GDM1 (cell line): ENCODE data around the gene NADK.
"Not testable (repeated sequence)": the region's sequence is repeated elsewhere in the genome, so short reads cannot be mapped to it uniquely, and the experiment has no call there.

ENCODE experiments used
- DNase-seq: peaks from one replicate; lab custom pipeline; 2025; lab: John Stamatoyannopoulos, UW

Gene NADK

GRCh38 chr1:1763657-1764621 is 14.3 kb downstream of the NADK start:
- DNase-seq = no peak

GRCh38 chr1:1761504-1762376 is 16.5 kb downstream of the NADK start:
- DNase-seq = no peak

- no peak for DNase-seq
Measured at GRCh38 chr1:1760715-1761114, 17.6 kb downstream of the NADK start.

- DNase-seq = no peak
Measured at GRCh38 chr1:1760345-1760650, 18.0 kb downstream of the NADK start.

- DNase-seq = no peak
Measured at GRCh38 chr1:1759456-1760344, 18.6 kb downstream of the NADK start.

GRCh38 chr1:1758692-1759455 is 19.4 kb downstream of the NADK start:
- DNase-seq = no peak

- DNase-seq = no peak
Measured at GRCh38 chr1:1758059-1758621, 20.1 kb downstream of the NADK start.

GRCh38 chr1:1757422-1758058 is 20.7 kb downstream of the NADK start:
- no peak for DNase-seq

GRCh38 chr1:1756661-1757421 is 21.4 kb downstream of the NADK start:
- no peak for DNase-seq

- DNase-seq = no peak
Measured at GRCh38 chr1:1755852-1756251, 22.4 kb downstream of the NADK start.

- DNase-seq = no peak
Measured at GRCh38 chr1:1755426-1755825, 22.8 kb downstream of the NADK start.

GRCh38 chr1:1754051-1754815 is 24.0 kb downstream of the NADK start:
- DNase-seq = no peak

- DNase-seq = no peak
Measured at GRCh38 chr1:1753607-1754005, 24.7 kb downstream of the NADK start.

- no peak for DNase-seq
Measured at GRCh38 chr1:1752636-1753606, 25.3 kb downstream of the NADK start.

GRCh38 chr1:1752190-1752589 is 26.1 kb downstream of the NADK start:
- DNase-seq = no peak

GRCh38 chr1:1749941-1750340 is 28.3 kb downstream of the NADK start:
- DNase-seq = not testable (repeated sequence)

- no peak for DNase-seq
Measured at GRCh38 chr1:1748686-1749321, 29.5 kb downstream of the NADK start.
